ENCODE measurements around the gene RAB18.

The RAB18 gene

GRCh38 chr10:27485986-27486385, 18.1 kb upstream of the RAB18 start:
- TF ChIP-seq TCF12 (IDR thresholded peaks at IDR 0.05; ENCODE audit: low read depth): no peak
- no peak for TF ChIP-seq EP300 (IDR thresholded peaks at IDR 0.05; ENCODE audit: borderline replicate concordance)
- TF ChIP-seq CEBPB (IDR thresholded peaks at IDR 0.05): no peak
- TF ChIP-seq FOXM1 (IDR thresholded peaks at IDR 0.05; ENCODE audit: borderline replicate concordance, low read depth): no peak
- no peak for TF ChIP-seq REST (IDR thresholded peaks at IDR 0.05; ENCODE audit: low read depth)
- TF ChIP-seq NFIC (IDR thresholded peaks at IDR 0.05): no peak
- TF ChIP-seq MAX (IDR thresholded peaks at IDR 0.05): no peak
- no peak for TF ChIP-seq TAF1 (IDR thresholded peaks at IDR 0.05; ENCODE audit: low read depth)
- TF ChIP-seq USF1 (IDR thresholded peaks at IDR 0.05): no peak

GRCh38 chr10:27490807-27491206, 13.3 kb upstream of the RAB18 start:
- TF ChIP-seq TAF1 (IDR thresholded peaks at IDR 0.05; ENCODE audit: low read depth) (no peak), FOXM1 (IDR thresholded peaks at IDR 0.05; ENCODE audit: borderline replicate concordance, low read depth) (no peak), ZBTB7A (IDR thresholded peaks at IDR 0.05; ENCODE audit: low read depth) (no peak), YY1 (IDR thresholded peaks at IDR 0.05; ENCODE audit: low read depth) (no peak)

GRCh38 chr10:27494116-27494805, 9.8 kb upstream of the RAB18 start:
- no peak for TF ChIP-seq USF1 (IDR thresholded peaks at IDR 0.05)
- TF ChIP-seq TAF1 (IDR thresholded peaks at IDR 0.05; ENCODE audit: low read depth): no peak
- no peak for TF ChIP-seq TCF12 (IDR thresholded peaks at IDR 0.05; ENCODE audit: low read depth)
- no peak for TF ChIP-seq ZBTB7A (IDR thresholded peaks at IDR 0.05; ENCODE audit: low read depth)
- no peak for TF ChIP-seq CEBPB (IDR thresholded peaks at IDR 0.05)
- TF ChIP-seq REST (IDR thresholded peaks at IDR 0.05; ENCODE audit: low read depth): no peak
- no peak for TF ChIP-seq NFIC (IDR thresholded peaks at IDR 0.05)
- no peak for TF ChIP-seq EP300 (IDR thresholded peaks at IDR 0.05; ENCODE audit: borderline replicate concordance)
- no peak for TF ChIP-seq CREB1 (IDR thresholded peaks at IDR 0.05; ENCODE audit: low read depth)
- no peak for TF ChIP-seq FOXM1 (IDR thresholded peaks at IDR 0.05; ENCODE audit: borderline replicate concordance, low read depth)
- no peak for TF ChIP-seq MAX (IDR thresholded peaks at IDR 0.05)
- no peak for TF ChIP-seq RAD21 (IDR thresholded peaks at IDR 0.05; ENCODE audit: low read depth)
- TF ChIP-seq YY1 (IDR thresholded peaks at IDR 0.05; ENCODE audit: low read depth): no peak
- TF ChIP-seq TEAD4 (IDR thresholded peaks at IDR 0.05): no peak

- TF ChIP-seq ZBTB7A (IDR thresholded peaks at IDR 0.05; ENCODE audit: low read depth) (no peak), USF1 (IDR thresholded peaks at IDR 0.05) (no peak), REST (IDR thresholded peaks at IDR 0.05; ENCODE audit: low read depth) (no peak), TEAD4 (IDR thresholded peaks at IDR 0.05) (no peak), NFIC (IDR thresholded peaks at IDR 0.05) (no peak), TCF12 (IDR thresholded peaks at IDR 0.05; ENCODE audit: low read depth) (no peak)
These were observed 8.0 kb upstream of the RAB18 start for GRCh38 chr10:27496137-27496536.
